Left ventricle myocardium inferior (tissue), 1 donor: ENCODE measurements around the gene TATDN2. TPM values are rescaled to one million over a fixed set of nuclear protein-coding genes. Genes with fewer than 3 reads are reported as not detected.
"Not testable (repeated sequence)": the region's sequence is repeated elsewhere in the genome, so short reads cannot be mapped to it uniquely, and the experiment has no call there.

Source experiments
- DNase-seq: peaks from one replicate; pipeline ENCODE4 v3.0.0-alpha.2; 2020
- H3K27ac ChIP-seq: fragments of 200-600 bp; replicated peaks from 2 replicates; pipeline ENCODE4 v1.8.0; 2021
- H3K27me3 ChIP-seq: fragments of 200-600 bp; 2 replicates; pipeline ENCODE4 v1.8.0; 2021; ENCODE audit warnings: low read depth
- H3K36me3 ChIP-seq: fragments of 200-600 bp; 2 replicates; pipeline ENCODE4 v1.8.0; 2021
- H3K4me1 ChIP-seq: fragments of 200-600 bp; 2 replicates; pipeline ENCODE4 v1.8.0; 2021
- H3K4me3 ChIP-seq: fragments of 200-600 bp; 2 replicates; pipeline ENCODE4 v1.8.0; 2021; ENCODE audit warnings: mild to moderate bottlenecking, moderate library complexity
- H3K9me3 ChIP-seq: fragments of 200-600 bp; replicated peaks from 2 replicates; pipeline ENCODE4 v1.8.0; 2021
- intact Hi-C: fragments of 100-400 bp; cut with micrococcal nuclease; formaldehyde crosslinking; loops from one replicate; pipeline ENCODE4 v1.11.0; 2022
- total RNA-seq: library from RNA; stranded (reverse); fragmentation: NEBNext Ultra II Directional; extraction: Animal tissue kit (Norgen Biotek cat#: 25700); gene quantifications from one replicate; pipeline ENCODE4 v1.2.1, GENCODE V29; 2021
- TF ChIP-seq, protein P1 (sequence below): fragments of 200-600 bp; IDR thresholded peaks from 2 replicates; pipeline ENCODE4 v1.8.0; 2021; ENCODE audit warnings: antibody characterized with exemption, mild to moderate bottlenecking, borderline replicate concordance
- donor health status: DM: no; HTN: yes; CAD: no; lungs with severe emphysema.

TATDN2 gene
- total RNA-seq, 1 donor from 2014 or later, result 15.8 TPM

DNA sequence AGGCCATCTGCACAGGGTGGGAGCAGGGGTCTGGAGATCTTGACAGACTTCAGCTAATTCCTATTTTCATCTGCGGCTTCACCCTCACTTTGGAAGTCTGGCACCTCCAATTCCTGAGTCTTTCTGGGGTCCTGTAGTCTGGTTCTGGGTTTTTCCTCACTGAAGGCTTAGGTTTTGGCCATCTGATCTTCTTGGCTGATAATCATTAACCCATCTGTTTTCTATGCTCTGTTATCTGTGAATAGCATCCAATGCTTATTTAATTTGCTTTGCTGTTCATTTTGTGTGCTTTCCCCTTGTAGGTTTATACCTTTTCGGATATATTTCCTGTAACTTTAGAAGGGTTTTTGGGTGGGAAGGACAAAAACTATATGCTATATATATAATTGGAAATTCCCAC lies 17.6 kb downstream of the TATDN2 start:
- H3K36me3 ChIP-seq, result peaks cover 32% of the 10 kb centered on the region
- H3K4me1 ChIP-seq, result peaks cover 29% of the 10 kb centered on the region
- no peaks in the 10 kb centered on the region for H3K9me3 ChIP-seq
- H3K27me3 ChIP-seq, result no peaks in the 10 kb centered on the region
- no peak overlapping the region for H3K27ac ChIP-seq
- intact Hi-C loops, result no loop called here
- H3K4me3 ChIP-seq, result no peak overlapping the region
- no peak for DNase-seq
- TF ChIP-seq, protein P1, sequence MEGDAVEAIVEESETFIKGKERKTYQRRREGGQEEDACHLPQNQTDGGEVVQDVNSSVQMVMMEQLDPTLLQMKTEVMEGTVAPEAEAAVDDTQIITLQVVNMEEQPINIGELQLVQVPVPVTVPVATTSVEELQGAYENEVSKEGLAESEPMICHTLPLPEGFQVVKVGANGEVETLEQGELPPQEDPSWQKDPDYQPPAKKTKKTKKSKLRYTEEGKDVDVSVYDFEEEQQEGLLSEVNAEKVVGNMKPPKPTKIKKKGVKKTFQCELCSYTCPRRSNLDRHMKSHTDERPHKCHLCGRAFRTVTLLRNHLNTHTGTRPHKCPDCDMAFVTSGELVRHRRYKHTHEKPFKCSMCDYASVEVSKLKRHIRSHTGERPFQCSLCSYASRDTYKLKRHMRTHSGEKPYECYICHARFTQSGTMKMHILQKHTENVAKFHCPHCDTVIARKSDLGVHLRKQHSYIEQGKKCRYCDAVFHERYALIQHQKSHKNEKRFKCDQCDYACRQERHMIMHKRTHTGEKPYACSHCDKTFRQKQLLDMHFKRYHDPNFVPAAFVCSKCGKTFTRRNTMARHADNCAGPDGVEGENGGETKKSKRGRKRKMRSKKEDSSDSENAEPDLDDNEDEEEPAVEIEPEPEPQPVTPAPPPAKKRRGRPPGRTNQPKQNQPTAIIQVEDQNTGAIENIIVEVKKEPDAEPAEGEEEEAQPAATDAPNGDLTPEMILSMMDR, result no peak

DNA sequence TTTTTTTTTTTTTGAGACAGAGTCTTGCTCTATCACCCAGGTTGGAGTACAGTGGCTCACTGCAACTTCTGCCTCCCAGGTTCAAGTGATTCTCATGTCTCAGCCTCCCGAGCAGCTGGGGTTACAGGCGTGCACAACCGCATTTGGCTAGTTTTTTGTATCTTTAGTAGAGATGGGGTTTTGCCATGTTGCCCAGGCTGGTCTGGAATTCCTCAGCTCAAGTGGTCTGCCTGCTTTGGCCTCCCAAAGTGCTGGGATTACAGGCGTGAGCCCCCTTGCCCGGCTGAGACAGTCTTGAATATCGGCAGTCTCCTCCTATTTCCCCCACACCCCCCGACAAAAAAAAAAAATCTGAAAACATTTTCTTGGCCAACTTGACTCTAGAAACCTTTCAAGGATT lies 18.7 kb downstream of the TATDN2 start:
- H3K27me3 ChIP-seq, H3K4me3 ChIP-seq, intact Hi-C loops, H3K9me3 ChIP-seq, H3K27ac ChIP-seq, DNase-seq: not testable (repeated sequence)
- Histone ChIP-seq H3K4me1 (peaks cover 22% of the 10 kb centered on the region), H3K36me3 (peaks cover 32% of the 10 kb centered on the region)

DNA sequence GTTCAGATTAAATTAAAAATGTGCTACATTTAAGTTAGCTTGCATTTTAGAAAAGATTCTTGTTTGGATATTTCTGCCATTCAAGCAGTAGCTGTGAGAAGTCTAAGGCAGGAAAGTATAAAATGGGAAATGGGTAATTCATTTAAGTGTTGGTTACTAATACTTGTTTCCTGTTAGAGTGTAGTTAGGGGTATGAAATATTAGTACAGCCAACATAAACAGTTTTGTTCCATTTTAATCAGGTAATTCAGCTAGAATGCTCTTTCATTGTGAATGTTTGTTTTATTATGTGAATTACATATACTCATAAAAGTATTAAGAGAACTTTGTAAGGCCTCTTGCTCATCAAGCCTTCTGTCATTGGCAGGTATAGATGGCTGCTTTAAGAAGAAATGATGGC lies 19.9 kb downstream of the TATDN2 start:
- peaks cover 34% of the 10 kb centered on the region for H3K36me3 ChIP-seq

DNA sequence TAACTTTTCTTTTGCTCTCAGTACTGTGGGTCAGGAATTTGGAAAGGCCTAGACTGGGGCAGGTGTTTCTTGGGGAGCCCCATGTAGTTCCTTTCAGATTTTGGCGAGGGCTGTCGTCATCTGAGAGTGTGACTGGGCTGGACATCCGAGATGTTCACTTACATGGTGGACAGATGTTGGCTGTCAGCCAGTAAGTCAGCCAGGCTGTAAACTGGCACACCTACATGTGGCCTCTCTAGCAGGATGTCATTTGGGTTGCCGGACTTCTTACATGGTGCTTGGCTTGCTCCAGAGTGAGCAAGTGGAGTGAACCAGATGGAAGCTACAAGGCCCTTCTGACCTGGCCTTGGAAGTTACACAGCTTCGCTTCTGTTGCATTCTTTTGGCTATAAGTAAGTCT lies 20.7 kb downstream of the TATDN2 start:
- Histone ChIP-seq H3K4me3 (no peak overlapping the region), H3K36me3 (peaks cover 34% of the 10 kb centered on the region), H3K27ac (no peak overlapping the region), H3K4me1 (peaks cover 24% of the 10 kb centered on the region), H3K9me3 (no peaks in the 10 kb centered on the region), H3K27me3 (no peaks in the 10 kb centered on the region)
- TF ChIP-seq, protein P1, result no peak
- DNase-seq, result no peak
- intact Hi-C loops, result no loop called here

More for the DNA sequence above, 19.9 kb downstream of the TATDN2 start:
- Histone ChIP-seq H3K4me3 (no peak overlapping the region), H3K9me3 (no peaks in the 10 kb centered on the region), H3K4me1 (peaks cover 23% of the 10 kb centered on the region), H3K27me3 (no peaks in the 10 kb centered on the region), H3K27ac (no peak overlapping the region)
- DNase-seq, result no peak
- TF ChIP-seq, protein P1, result no peak
- intact Hi-C loops, result no loop called here

DNA sequence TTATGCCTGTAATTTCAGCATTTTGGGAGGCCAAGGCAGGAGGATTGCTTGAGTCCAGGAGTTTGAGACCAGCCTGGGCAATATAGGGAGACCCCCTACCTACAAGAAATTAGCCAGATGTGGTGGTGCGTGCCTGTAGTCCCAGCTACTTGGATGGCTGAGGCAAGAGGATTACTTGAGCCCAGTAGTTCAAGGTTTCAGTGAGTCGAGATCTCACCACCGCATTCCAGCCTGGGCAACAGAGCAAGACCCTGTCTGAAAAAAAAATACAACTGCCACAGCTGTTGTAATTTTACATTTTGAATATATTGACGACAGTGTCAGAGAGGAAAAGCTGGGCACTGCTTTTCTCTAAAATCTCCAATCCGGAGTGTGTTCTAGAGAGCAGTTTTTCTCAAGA lies 21.2 kb downstream of the TATDN2 start:
- TF ChIP-seq, protein P1, result no peak
- H3K4me3 ChIP-seq, result no peak overlapping the region
- peaks cover 34% of the 10 kb centered on the region for H3K36me3 ChIP-seq
- peaks cover 27% of the 10 kb centered on the region for H3K4me1 ChIP-seq
- no peaks in the 10 kb centered on the region for H3K9me3 ChIP-seq
- H3K27ac ChIP-seq, result no peak overlapping the region
- no peak for DNase-seq
- H3K27me3 ChIP-seq, result no peaks in the 10 kb centered on the region
- intact Hi-C loops, result no loop called here

DNA sequence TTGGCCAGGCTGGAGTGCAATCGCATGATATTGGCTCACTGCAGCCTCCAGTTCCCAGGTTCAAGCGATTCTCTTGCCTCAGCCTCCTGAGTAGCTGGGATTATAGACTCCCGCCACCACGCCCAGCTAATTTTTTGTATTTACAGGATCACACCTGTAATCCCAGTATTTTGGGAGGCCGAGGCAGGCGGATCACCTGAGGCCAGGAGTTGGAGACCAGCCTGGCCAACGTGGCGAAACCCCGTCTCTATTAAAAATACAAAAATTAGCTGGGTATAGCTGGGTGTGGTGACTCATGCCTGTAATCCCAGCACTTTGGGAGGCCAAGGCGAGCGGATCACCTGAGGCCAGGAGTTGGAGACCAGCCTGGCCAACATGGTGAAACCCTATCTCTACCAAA lies 24.2 kb downstream of the TATDN2 start:
- H3K36me3 ChIP-seq, result peaks cover 42% of the 10 kb centered on the region
- H3K4me3 ChIP-seq, DNase-seq, H3K27ac ChIP-seq, intact Hi-C loops, H3K9me3 ChIP-seq, H3K27me3 ChIP-seq: not testable (repeated sequence)
- peaks cover 33% of the 10 kb centered on the region for H3K4me1 ChIP-seq

DNA sequence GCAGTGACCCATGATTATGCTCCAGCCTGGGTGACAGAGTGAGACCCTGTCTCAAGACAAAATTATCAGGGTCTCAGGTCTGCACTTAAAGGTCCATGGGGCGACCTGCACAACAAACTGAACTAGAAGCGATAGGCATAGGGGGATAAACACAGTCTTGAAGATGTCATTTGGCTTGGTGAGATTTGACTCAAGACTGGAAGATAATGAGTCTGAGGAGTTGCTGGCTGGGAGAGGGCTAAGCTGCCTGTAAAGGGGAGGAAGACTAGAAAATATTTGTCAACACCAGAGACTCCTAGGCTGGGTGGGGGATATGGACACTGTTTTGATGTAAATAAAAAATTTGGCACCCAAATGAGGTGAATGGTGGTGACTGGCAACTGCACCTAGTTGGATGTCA lies 24.7 kb downstream of the TATDN2 start:
- Histone ChIP-seq H3K4me1 (peaks cover 33% of the 10 kb centered on the region), H3K9me3 (no peaks in the 10 kb centered on the region), H3K27ac (no peak overlapping the region), H3K4me3 (no peak overlapping the region), H3K36me3 (peaks cover 47% of the 10 kb centered on the region), H3K27me3 (no peaks in the 10 kb centered on the region)
- intact Hi-C loops, result no loop called here
- TF ChIP-seq, protein P1, result no peak
- DNase-seq, result no peak
